Left renal pelvis (tissue), 4 donors: ENCODE results near the gene NUP107. TPM values are rescaled to one million over a fixed set of nuclear protein-coding genes. Genes with fewer than 3 reads are reported as not detected.

Experiments
- DNase-seq, 4 donors: peaks; one replicate each; pipeline ENCODE4 v3.0.0-alpha.2; 2013; ENCODE audit warnings: low read depth in 4 of 4, low spot score in 3 of 4
- polyA plus RNA-seq, 4 donors: library from polyadenylated mRNA; unstranded; fragments of 120-200 nt; gene quantifications; one replicate each; pipeline ENCODE4 v1.2.1, GENCODE V29; 2013; ENCODE audit not compliant: insufficient read length in 4 of 4

NUP107 gene
- polyA plus RNA-seq, 4 donors: 59.0 to 81.0 (median 70.3) TPM

- DNase-seq: no peak
Observed at GRCh38 chr12:68794653-68795251, 108.0 kb downstream of the NUP107 start.

Other genes with a start within 250 kb of the NUP107 start
- 100 to 1,000 TPM; 171 to 220 (median 208) TPM for gene RAP1B, start 76.1 kb upstream of the NUP107 start, polyA plus RNA-seq
- 10 to 100 TPM; 14.7 to 18.7 (median 18.2) TPM for gene SLC35E3, start 59.2 kb downstream of the NUP107 start, polyA plus RNA-seq
- 10 to 100 TPM; 55.0 to 78.0 (median 73.9) TPM for gene MDM2, start 121.2 kb downstream of the NUP107 start, polyA plus RNA-seq
- gene CPM, start 246.2 kb downstream of the NUP107 start, polyA plus RNA-seq: 10 to 100 TPM in 3 of 4 donors, 1 to 10 TPM in 1; 2.2 to 29.2 (median 26.7) TPM